ENCODE results near the gene TMA7. TPM values are rescaled to one million over a fixed set of nuclear protein-coding genes. Genes with fewer than 3 reads are reported as not detected.

The TMA7 gene
- total and polyA plus RNA-seq, 10 of the 15 experiments (the other 5 are each of a cell fraction or from before 2014, with no cell fraction given): 319 to 1,760 (median 752) TPM

- TF ChIP-seq ETV6 (conservative IDR thresholded peaks at IDR 0.05 in 1 of 2, IDR thresholded peaks at IDR 0.05 in 1 of 2; ENCODE audit: borderline replicate concordance in 1 of 2, low read depth in 1 of 2) (peak in 1 of 2 experiments; percentile 98; a peak in 2 of 4 replicates), NBN (IDR thresholded peaks at IDR 0.05) (peak; percentile 97), NFXL1 (IDR thresholded peaks at IDR 0.05; ENCODE audit: borderline replicate concordance) (no peak), LARP7 (IDR thresholded peaks at IDR 0.05) (peak; percentile 45; the same call in 1 of the 2 replicates), ATF2 (IDR thresholded peaks at IDR 0.05; ENCODE audit: low read length) (peak; percentile 92), BCL11A (IDR thresholded peaks at IDR 0.05; ENCODE audit: low read depth, low read length) (no peak), PML (IDR thresholded peaks at IDR 0.05; ENCODE audit: low read length) (peak; percentile 63; the same call in 1 of the 2 replicates), TCF7 (IDR thresholded peaks at IDR 0.05; ENCODE audit: borderline replicate concordance) (no peak), YY1 (IDR thresholded peaks at IDR 0.05; ENCODE audit: low read depth, low read length) (peak; percentile 91), MYB (IDR thresholded peaks at IDR 0.05; ENCODE audit: borderline replicate concordance, low read depth, low read length) (no peak), YBX1 (IDR thresholded peaks at IDR 0.05) (no peak), ESRRA (IDR thresholded peaks at IDR 0.05; ENCODE audit: low read length) (peak; percentile 71; the same call in 1 of the 2 replicates), SP1 (IDR thresholded peaks at IDR 0.05; ENCODE audit: low read depth, low read length) (peak; percentile 59), BHLHE40 (IDR thresholded peaks at IDR 0.05; ENCODE audit: borderline replicate concordance in 1 of 2, low read depth in 2 of 2, low read length in 1 of 2) (peak; percentile 43 to 45; a peak in 3 of 4 replicates), IKZF1 (conservative IDR thresholded peaks at IDR 0.05) (peak; percentile 94), MTA2 (IDR thresholded peaks at IDR 0.05; ENCODE audit: low read depth) (peak; percentile 50; the same call in 1 of the 2 replicates), SPI1 (IDR thresholded peaks at IDR 0.05; ENCODE audit: borderline replicate concordance, insufficient read depth, low read depth, low read length) (no peak), NRF1 (conservative IDR thresholded peaks at IDR 0.05; ENCODE audit: low read depth, low read length) (no peak), ZNF207 (IDR thresholded peaks at IDR 0.05; ENCODE audit: borderline replicate concordance) (no peak), ZBTB4 (CRISPR knock-in tag; IDR thresholded peaks at IDR 0.05) (no peak), SMAD1 (IDR thresholded peaks at IDR 0.05; ENCODE audit: low read depth, partially characterized antibody) (peak; percentile 9), IRF4 (IDR thresholded peaks at IDR 0.05; ENCODE audit: low read depth, low read length) (peak; percentile 64; the same call in 1 of the 2 replicates), PRDM15 (CRISPR knock-in tag; IDR thresholded peaks at IDR 0.05) (0 out of 2 replicates have a peak, but pooled peaks have one; percentile 7)
Measured at GRCh38 chr3:48472923-48473616, 33.0 kb downstream of the TMA7 start (continued).

All from GM12878 (cell line).